ENCODE data around the gene GAA.
A peak's percentile ranks its signal among the peaks of the same experiment; 100 is the strongest.

Gene GAA

DNA sequence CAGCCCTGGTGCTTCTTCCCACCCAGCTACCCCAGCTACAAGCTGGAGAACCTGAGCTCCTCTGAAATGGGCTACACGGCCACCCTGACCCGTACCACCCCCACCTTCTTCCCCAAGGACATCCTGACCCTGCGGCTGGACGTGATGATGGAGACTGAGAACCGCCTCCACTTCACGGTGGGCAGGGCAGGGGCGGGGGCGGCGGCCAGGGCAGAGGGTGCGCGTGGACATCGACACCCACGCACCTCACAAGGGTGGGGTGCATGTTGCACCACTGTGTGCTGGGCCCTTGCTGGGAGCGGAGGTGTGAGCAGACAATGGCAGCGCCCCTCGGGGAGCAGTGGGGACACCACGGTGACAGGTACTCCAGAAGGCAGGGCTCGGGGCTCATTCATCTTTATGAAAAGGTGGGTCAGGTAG, 3.6 kb downstream of the GAA start:
- DNase-seq, result no peak

DNA sequence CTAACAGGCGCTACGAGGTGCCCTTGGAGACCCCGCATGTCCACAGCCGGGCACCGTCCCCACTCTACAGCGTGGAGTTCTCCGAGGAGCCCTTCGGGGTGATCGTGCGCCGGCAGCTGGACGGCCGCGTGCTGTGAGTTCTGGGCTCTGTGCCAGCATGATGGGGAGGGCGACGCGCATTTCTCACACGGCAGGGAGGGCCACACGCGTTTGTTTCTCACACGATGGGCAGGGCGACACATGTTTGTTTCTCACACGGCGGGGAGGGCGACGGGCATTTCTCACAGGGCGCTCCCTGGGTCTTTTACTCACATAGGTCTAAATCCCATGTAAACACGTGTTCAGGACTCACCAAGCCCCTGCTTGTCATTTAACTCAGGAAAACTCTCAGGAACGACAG, 4.4 kb downstream of the GAA start:
- peak; percentile 33 to 50 for DNase-seq

DNA sequence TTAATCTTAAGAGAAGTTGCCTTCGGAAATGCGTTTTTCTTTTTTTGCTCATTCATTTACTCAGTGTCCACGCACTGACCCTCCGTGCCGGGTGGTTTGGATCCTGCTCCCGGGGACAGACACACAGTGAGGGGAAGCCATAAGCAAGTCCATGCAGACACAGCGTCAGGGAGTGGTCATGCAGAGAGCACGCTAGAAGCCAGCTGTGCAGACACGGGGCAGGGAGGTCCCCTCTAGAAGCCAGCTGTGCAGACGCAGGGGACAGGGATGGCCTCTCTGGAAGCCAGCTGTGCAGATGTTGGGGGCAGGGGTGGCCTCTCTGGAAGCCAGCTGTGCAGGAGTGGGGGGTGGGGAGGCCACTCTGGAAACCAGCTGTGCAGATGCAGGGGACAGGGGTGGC, 4.8 kb downstream of the GAA start:
- no peak for DNase-seq

DNA sequence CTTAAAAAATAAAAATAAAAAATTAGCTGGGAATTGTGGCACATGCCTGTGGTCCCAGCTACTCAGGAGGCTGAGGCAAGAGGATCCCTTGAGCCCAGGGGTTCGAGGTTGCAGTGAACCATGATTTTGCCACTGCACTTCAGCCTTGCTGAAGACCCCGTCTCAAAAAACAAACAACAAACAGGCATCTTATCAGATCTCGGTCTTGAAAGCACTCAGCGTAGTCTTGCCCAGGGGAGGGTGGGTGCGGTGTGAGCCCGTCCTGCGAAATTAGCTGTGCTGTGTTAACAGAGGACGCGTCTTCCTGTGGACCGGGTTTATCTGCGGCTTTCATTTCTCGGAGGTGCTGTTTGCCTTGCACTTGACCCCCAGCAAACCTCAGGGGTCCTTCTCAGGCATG, 5.4 kb downstream of the GAA start:
- no peak for DNase-seq

DNA sequence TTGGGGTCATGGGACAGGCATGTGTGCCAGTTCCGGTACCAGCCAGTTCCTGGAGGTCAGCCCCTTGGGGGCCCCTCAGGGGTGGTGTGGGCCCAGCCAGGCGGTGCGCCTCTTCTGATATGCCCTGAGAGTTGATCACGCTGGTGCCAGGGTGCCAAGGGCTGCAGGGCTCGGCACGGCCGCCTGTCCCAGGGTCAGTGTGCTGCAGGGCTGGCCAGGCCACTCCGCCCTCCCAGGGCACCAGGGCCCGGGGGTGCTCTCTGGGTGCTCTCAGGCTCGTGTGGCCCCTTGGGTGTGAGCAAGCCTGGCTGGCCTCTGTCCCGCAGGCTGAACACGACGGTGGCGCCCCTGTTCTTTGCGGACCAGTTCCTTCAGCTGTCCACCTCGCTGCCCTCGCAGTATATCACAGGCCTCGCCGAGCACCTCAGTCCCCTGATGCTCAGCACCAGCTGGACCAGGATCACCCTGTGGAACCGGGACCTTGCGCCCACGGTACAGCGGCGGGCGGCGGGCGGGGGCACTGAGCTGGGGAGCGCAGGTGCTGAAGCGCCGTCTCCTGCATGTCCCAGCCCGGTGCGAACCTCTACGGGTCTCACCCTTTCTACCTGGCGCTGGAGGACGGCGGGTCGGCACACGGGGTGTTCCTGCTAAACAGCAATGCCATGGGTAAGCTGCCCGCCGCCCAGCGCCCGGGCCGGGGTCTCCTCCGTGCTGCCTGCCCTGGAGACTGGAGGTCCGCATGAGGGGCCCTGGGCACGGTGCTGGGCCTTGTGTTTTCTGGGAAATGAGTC, 6.0 kb downstream of the GAA start:
- no peak for DNase-seq

DNA sequence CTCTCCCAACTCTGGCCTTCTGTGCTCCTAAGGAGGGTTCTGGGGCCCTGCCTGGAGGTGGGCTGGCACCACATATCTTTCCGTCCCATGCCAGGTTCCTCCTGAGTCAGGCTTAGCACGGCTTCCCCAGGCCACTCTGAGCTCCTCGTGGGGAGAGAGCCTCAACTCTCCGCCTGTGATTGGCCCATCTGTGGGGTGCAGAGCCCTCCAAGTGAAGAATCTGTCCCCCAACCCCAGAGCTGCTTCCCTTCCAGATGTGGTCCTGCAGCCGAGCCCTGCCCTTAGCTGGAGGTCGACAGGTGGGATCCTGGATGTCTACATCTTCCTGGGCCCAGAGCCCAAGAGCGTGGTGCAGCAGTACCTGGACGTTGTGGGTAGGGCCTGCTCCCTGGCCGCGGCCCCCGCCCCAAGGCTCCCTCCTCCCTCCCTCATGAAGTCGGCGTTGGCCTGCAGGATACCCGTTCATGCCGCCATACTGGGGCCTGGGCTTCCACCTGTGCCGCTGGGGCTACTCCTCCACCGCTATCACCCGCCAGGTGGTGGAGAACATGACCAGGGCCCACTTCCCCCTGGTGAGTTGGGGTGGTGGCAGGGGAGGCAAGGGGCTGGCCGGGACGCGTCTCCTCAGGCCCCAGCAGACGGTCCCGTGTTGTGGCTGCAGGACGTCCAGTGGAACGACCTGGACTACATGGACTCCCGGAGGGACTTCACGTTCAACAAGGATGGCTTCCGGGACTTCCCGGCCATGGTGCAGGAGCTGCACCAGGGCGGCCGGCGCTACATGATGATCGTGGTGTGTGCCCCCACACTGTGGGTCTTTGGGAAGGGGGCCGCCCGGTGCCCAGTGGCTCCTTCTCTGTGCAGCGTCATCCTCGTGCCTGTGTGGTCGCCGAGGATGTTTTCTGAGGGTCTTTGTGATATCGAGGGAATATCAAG, 6.9 kb downstream of the GAA start:
- DNase-seq, result no peak

DNA sequence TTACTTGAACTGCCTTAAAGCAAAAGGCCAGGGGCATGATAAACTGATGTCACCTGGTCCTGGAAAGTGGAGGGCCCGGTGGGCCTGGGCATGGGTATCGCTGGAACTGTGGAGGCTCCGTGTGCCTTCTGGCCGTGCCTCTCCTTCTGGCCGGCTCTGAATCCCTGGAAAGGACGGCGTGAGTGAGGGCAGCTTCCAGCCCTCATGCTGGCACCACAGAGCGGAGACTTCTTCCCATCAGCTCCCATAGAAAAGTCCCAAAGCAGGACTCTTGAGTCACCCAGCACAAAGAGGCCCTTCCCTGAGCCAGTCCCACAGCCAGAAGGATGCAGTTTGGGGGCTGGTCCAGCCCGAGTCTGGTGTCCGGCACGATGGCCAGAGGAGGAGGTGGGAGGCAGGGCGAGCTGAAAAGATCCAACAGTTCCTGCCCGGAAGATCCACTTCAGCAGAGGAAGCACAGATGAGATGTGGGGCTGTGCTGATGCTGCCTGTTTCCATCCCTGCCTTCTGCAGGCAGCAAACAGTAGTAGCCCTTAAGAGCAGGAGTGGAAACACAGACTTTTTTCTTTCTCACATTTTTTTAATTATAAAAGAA, 7.8 kb downstream of the GAA start:
- DNase-seq, result no peak

DNA sequence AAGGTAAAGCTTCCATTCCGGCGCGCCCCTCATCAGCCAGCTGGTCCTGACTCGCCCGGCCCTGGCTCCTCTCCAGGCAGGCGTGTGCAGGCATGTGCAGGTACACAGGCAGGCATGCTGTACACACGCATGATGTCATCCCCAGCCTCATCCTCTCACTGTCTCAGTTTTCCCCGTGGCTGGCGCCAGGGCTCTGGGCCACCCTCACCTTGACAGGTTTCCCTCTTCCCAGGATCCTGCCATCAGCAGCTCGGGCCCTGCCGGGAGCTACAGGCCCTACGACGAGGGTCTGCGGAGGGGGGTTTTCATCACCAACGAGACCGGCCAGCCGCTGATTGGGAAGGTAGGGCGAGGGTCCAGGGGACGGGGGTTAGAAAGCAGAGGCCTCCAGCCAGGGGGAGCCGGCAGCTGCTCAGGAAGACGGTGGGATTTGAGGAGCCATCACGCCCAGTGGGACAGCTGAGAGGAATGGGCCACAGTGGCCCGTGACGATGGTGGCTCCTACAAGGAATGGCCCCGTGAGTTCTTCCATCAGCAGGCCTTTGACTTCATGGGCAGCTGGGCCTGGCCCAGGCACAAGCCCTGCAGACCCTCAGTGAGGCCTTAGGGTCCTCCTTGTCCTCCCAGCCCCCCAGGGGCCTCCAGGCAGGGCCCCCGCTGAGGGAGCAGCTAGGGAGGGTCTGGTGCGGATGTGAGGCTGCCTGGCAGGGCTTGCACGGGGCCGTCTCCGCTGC, 8.5 kb downstream of the GAA start:
- peak in 1 of 2 experiments; percentile 40 for DNase-seq

DNA sequence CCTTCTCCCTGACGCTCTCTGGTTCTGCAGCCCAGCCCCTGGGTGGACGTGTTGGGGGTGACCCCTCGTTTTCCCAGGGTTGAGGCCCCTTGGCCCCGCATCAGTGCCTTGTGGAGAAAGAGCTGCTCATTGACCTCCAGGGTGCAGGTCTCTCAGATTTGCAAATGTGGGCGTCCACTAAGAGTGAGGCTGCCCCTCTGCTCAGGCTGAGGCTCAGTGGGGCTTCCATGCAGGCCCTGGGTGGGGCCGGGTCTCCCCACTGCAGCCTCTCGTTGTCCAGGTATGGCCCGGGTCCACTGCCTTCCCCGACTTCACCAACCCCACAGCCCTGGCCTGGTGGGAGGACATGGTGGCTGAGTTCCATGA, 9.0 kb downstream of the GAA start:
- DNase-seq, result no peak

DNA sequence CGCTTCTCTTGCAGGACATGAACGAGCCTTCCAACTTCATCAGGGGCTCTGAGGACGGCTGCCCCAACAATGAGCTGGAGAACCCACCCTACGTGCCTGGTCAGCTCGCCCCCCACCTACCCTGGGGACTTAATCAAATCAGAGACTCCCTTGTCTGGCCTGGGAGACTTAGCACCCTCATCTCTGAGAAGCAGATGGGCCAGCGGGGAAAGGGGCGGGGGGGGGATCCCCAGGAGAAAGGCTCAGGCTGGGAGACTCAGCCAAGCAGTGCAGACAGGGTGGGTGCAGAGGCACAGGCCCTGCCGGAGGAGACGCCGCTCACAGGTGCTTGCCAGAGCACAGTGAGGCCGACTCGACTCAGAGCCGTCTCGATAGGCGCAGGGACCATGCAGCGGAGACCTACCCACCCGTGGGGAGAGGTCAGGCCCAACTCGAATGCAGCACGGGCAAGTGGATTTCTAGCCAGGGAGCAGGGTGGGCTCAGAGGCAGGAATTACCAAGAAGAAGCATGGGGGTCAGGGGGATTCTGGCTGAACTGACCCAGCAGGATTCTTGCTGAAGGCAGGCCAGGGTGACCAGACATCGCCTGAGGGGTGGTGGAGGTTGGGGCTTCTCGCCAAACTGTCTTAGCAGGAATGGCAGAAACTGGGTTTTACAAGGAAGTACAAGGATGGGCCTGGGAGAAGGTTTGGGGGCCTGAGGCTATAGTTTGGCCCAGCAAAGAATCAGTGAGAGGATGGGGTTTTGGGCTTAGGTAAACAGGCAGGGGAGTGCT, 9.7 kb downstream of the GAA start:
- DNase-seq, result no peak

DNA sequence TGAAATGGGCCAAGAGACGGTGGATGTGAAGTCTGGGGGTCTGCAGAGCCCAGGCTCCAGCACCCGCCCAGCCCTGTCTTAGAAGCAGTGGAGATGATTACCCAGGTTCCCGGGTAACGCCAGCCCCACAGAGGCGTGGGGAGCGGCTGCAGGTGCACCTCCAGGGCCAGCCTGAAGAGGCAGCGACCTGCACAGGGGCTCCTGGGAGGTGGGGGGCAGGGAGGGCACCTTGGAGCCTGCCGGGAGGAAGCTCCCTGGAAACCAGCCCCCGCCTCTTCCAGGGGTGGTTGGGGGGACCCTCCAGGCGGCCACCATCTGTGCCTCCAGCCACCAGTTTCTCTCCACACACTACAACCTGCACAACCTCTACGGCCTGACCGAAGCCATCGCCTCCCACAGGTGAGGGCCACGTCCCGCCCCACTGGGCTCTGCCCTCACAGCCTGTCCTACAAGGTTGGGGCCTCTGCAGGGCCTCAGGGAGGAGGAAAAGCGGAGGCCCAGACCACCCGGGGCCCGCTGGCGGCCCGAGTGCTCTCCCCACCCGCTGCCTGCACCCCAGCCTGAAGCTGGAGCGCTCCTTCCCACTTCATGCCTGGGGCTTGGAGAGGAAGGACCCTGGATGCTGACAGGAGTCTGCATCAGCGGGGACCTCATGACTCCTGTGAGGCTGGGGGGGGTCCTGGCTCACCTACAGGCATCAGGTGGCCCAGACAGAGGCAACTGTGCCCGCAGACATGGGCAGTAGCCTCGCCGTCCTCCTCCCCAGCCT, 10.5 kb downstream of the GAA start:
- no peak for DNase-seq

DNA sequence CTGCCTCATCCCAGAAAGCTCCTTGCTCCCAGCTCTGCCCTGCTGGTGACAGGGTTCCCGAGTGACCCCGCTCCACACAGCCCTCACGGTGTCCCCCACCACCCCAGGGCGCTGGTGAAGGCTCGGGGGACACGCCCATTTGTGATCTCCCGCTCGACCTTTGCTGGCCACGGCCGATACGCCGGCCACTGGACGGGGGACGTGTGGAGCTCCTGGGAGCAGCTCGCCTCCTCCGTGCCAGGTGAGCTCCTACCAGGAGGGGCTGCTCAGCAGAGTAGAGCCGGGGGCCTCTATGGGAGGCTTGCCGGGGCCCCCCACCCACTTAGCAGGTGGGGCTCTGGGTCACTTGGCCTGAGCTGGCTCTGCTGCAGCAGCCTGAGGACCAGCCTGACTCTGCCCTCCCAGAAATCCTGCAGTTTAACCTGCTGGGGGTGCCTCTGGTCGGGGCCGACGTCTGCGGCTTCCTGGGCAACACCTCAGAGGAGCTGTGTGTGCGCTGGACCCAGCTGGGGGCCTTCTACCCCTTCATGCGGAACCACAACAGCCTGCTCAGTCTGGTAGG, 11.2 kb downstream of the GAA start:
- DNase-seq, result no peak

DNA sequence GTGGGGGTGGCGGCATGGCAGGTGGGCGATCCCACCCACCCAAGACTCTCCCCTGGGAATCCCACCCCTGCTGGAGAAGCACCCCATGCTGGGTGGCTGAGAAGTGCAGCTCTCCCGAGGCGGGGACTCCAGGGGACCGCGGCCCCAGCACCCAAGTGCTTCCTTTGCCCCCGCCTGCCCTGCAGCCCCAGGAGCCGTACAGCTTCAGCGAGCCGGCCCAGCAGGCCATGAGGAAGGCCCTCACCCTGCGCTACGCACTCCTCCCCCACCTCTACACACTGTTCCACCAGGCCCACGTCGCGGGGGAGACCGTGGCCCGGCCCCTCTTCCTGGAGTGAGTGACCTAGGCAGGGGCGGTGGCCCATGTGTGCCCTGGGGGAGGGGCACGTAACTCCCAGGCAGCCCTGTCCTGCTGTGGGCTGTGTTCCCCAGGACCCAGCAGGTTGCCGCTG, 11.7 kb downstream of the GAA start:
- no peak for DNase-seq

DNA sequence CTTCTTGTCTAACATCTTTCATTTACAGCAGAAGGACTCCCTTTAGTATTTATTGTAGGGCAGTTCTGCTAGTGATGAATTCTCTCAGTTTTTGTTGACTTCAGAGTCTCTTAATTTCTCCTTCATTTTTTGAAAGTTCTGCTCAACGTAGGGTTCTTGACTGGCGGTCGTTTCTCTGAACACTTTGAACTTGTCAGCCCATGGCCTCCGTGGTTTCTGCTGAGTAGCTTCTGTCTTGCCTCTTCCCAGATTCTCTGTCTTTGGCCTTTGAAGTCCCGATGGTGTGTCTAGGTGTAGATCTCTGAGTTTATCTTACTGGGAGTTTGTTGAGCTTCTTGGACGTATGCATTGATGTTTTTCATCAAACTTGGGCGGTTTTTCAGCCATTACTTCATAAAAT, 13.4 kb downstream of the GAA start:
- no peak for DNase-seq

DNA sequence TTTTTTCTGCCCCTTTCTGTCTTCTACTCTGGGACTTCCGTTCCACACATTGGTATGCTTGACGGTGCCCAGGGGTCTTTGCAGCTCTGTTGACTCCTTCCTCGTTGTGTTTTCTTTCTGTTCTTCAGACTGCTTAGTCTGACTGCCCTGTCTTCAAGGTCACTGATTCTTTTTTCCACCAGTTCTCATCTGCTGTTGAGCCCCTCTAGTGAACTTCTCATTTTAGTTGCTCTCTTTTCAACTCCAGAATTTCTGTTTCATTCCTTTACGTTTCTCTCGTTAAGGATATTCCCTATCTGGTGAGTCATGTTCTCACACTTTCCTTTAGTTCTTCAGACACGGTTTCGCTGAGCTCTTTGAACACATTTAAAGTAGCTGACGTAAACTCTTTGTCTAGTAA, 13.8 kb downstream of the GAA start:
- DNase-seq, result no peak

DNA sequence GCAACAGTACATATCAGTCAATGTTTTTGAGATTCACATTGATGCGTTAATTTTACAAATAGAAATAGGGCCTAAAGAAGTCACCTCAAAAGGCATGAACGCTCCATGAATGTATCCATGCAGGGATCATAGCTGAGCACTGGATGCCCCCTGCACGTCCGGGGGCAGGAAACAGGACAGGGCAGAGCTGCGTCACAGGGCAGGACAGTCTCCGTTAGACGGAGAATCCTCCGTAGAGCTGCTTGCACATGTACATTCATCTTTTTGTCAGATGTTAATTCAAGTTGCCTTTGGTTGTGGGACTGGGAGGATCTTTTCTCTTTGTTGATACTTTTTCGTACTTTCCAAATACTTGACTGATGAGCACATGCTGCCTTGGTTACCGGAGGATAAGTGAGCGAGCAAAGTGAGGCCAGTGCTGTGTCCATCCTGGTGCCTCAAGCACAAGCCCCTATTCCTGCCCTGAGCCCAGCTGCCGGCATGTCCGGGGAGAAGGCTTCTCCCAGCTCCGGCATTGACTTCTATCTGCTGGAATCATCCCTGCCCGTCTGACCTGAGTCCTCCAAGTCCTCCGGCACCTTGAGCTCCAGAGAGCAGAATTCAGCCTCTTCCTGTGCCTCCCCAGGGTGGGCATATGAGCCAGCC, 15.0 kb downstream of the GAA start:
- no peak for DNase-seq

DNA sequence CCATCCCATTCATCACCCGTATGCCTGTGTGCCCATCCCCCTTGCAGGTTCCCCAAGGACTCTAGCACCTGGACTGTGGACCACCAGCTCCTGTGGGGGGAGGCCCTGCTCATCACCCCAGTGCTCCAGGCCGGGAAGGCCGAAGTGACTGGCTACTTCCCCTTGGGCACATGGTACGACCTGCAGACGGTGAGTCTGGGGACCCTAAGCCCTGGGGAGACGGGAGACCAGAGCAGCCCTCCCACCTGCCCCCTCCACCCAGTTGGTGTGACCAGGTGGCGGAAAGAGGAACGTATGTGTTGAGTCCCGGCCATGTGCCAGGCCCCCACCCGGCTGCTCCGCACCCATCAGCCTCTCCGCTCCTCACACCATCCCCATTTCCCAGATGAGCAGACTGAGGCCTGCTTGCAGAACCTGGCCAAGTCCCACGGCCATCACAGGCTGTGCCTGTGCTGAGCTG, 15.6 kb downstream of the GAA start:
- no peak for DNase-seq

DNA sequence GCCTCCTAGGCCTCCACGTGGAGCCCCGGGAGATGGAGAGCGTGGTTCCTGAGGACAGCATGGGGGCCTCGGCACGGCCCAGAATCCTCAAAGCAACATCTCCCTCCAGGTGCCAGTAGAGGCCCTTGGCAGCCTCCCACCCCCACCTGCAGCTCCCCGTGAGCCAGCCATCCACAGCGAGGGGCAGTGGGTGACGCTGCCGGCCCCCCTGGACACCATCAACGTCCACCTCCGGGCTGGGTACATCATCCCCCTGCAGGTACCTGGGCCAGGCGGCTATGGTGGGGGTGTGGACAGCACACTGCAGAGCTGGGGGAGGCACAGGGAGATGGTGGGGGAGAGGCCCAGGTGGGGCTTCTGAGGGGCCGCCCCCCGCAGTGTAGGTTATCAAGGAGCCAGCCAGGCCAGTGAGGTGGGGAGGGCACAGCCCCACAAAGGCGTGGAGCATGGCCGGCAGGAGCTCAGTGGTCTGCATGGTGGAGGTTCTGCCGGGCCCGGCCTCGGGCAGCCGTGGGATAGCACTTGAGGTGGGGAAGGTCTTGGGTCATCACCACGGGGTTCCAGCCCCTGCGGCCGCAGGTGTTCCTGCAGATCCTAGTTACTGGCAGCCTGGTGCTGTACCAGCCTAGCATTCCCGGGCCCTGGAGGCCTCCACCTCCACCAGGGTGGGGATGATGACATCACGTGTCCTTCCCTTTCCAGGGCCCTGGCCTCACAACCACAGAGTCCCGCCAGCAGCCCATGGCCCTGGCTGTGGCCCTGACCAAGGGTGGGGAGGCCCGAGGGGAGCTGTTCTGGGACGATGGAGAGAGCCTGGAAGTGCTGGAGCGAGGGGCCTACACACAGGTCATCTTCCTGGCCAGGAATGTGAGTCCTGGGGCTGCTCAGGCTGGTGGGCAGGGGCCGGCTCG, 16.4 kb downstream of the GAA start:
- DNase-seq, result no peak

DNA sequence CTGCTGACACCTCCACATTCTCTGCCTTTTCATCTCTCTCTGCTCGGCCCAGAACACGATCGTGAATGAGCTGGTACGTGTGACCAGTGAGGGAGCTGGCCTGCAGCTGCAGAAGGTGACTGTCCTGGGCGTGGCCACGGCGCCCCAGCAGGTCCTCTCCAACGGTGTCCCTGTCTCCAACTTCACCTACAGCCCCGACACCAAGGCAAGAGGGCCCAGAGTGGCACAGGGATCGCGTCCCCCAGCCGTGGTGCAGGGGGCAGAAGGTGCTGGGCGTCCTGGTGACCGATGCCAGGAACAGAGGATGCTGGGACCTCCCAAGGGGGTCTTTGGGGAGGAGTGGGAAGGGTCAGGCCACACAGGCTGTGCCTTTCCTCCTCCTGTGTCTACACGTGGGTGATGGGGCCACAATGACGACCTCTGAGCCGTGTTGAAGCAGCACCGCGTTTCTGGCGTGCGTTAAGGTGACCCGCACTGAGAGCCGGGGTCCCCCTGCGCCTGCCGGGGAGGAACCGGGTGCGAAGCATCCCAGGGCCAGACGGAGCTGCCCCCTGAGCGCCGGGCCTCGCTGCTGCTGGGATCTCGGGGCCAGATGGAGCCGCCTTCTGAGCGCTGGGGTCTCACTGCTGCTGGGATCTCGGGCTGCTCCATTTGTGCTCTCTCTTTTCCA, 17.4 kb downstream of the GAA start:
- no peak for DNase-seq
